ENCODE results near the gene ZMYND8.

- TF ChIP-seq, protein P1, sequence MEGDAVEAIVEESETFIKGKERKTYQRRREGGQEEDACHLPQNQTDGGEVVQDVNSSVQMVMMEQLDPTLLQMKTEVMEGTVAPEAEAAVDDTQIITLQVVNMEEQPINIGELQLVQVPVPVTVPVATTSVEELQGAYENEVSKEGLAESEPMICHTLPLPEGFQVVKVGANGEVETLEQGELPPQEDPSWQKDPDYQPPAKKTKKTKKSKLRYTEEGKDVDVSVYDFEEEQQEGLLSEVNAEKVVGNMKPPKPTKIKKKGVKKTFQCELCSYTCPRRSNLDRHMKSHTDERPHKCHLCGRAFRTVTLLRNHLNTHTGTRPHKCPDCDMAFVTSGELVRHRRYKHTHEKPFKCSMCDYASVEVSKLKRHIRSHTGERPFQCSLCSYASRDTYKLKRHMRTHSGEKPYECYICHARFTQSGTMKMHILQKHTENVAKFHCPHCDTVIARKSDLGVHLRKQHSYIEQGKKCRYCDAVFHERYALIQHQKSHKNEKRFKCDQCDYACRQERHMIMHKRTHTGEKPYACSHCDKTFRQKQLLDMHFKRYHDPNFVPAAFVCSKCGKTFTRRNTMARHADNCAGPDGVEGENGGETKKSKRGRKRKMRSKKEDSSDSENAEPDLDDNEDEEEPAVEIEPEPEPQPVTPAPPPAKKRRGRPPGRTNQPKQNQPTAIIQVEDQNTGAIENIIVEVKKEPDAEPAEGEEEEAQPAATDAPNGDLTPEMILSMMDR (conservative IDR thresholded peaks at IDR 0.05 in 1 of 2, IDR thresholded peaks at IDR 0.05 in 1 of 2; ENCODE audit: extremely low read depth in 1 of 2, insufficient read depth in 1 of 2, low read depth in 1 of 2, low read length in 2 of 2): no peak
- TF ChIP-seq EZH2 (IDR thresholded peaks at IDR 0.05; ENCODE audit: borderline replicate concordance, low read length): no peak
Measured at GRCh38 chr20:47241345-47241781, 115.1 kb downstream of the ZMYND8 start.
